DMS53 treated with DMSO at 0.1 percent for 48 hours (cell line): ENCODE results near the gene CDYL.
A peak's percentile ranks its signal among the peaks of the same experiment; 100 is the strongest.
"Not testable (repeated sequence)": the region's sequence is repeated elsewhere in the genome, so short reads cannot be mapped to it uniquely, and the experiment has no call there.

Experiments
- DNase-seq: peaks from one replicate; lab custom pipeline; 2025; ENCODE audit not compliant: unreplicated experiment; lab: John Stamatoyannopoulos, UW

Gene CDYL

DNA sequence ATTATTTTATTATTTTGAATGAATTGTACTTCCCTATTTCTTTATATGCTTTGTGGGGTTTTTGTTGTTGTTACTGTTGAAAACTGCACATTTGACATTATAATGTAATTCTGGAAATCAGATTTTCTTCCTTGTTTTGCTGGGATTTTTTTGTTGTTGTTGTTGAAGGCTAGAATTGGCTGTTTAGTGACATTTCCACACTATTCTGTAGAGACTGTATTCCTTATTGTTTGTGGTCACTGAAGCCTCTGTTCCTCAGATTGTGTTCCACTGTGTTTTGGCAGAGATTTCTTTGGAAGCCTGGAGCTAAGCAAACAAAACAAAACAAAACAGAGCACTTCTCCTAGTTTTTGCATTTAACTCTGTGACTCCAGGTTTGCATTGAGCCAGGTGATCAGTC, 52.9 kb downstream of the CDYL start:
- no peak for DNase-seq

DNA sequence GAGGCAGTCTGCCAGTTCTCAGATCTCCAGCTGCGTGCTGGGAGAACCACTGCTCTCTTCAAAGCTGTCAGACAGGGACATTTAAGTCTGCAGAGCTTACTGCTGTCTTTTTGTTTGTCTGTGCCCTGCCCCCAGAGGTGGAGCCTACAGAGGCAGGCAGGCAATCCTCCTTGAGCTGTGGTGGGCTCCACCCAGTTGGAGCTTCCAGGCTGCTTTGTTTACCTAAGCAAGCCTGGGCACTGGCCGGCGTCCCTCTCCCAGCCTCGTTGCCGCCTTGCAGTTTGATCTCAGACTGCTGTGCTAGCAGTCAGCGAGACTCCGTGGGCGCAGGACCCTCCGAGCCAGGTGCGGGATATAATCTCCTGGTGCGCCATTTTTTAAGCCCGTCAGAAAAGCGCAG, 59.3 kb downstream of the CDYL start:
- DNase-seq, result peak; percentile 24

DNA sequence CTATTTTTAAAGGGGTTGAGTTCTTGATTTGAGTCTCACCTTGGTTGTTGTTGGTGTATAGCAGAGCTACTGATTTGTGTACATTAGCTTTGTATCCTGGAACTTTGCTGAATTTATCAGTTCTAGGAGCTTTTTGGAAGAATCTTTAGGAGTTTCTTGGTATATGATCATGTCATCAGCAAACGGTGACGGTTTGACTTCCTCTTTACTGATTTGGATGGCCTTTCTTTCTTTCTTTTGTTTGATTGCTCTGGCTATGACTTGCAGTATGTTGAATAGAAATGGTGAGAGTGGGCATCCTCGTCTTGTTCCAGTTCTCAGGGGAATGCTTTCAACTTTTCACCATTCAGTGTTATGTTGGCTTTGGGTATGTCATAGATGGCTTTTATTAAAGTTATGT, 64.0 kb downstream of the CDYL start:
- DNase-seq, result no peak

DNA sequence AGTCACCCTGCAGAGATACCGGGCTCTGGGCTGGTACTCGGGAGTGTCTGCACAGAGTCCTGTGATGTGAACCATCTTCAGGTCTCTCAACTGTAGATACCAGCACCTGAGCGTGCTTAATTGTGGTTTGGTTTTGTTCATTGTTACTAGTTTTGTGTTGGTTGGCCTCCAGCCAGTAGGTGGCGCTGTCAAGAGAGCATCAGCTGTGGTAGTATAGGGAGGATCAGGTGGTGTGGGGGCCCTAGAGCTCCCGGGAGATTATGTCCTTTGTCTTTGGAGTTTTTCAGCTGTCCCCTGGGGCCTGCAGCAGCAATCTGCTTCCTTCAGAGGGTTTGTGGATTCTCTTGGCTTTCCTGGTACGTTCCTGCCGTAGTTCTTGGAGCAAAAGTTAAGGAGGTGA, 67.9 kb downstream of the CDYL start:
- DNase-seq, result no peak

DNA sequence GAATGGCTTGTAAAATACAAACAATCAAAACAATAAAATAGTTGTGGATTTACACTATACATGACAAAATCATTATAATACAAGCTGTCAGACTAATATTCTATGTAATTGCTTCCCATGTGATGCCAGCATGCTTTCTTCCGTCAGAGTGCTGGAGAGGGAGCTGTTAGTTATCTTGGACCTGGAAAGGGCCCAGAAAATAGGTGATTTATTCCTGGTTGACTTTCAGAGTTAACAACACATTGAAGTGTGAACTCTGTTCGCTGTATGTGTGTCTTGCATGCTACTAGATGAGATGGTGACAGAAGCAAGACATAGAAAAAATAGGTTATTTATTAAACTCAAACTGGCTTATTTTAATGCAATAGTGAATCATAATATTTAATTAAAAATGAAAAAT, 70.2 kb downstream of the CDYL start:
- no peak for DNase-seq

DNA sequence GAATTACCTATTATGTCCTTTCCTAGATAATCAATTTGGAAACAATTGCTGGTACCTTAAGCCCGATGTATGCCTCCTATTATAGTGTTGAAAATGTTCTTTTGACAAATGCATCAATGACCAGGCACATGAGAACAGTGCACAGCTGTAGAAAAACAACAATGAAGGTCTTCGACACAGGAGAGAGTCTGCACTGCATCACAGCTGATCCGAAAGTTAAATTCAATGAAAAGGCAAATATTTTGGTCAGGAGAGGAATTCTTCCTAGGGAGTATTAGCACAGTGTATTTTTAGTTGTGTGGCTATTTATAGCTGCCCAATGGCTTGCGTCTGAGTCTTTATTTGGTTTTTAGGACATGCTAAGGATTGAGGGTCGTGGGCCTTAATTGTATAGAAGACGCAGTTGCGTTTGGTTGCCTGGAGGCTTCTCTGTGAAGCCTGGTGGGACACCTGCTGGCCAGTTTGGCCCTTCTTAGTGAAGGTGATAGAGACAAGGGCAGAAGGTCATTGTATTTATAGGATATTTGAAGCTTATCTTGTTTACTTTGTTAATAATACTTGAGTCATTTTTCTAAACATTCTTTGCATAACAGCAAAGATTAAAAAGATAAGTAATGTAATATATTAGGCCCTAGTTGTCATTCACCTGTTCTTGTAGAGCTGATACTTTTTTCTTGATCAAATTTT, 72.3 kb downstream of the CDYL start:
- DNase-seq, result no peak

DNA sequence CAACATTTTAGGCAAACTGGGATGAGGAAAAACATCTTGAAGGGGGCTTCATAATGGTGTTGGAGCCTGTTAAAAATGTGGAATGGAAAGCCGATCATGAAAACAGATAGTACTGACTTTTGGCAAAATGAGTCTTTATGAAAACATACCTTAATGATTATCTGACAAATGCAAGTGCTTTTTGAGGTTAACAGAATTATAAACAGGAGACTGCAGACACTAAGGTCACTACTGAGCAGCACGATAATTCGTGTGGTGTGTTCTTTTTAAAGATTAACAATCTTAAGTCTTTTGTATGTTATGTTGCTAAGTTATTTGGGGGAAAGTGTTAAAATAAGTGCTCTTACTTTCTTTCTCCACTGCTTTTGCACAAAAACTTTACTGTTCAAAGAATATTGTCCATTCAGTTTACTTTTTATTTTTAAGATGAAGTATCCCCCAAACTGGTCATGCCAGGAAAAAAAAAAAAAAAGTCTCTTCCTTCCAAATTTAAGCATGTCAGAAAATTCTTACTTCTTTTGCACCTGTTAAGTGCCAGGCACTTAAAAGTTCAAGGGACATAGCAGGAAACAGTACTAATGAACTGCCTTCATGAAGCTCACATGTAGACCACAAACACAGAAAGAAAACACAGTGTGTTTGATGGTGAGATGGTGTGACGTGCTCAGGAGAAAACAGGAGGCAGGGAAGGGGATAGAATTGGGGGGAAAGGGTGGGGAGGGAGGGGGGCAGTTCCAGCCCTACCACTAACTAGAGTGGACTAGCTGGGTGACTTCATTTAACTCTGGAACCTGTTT, 73.2 kb downstream of the CDYL start:
- no peak for DNase-seq

DNA sequence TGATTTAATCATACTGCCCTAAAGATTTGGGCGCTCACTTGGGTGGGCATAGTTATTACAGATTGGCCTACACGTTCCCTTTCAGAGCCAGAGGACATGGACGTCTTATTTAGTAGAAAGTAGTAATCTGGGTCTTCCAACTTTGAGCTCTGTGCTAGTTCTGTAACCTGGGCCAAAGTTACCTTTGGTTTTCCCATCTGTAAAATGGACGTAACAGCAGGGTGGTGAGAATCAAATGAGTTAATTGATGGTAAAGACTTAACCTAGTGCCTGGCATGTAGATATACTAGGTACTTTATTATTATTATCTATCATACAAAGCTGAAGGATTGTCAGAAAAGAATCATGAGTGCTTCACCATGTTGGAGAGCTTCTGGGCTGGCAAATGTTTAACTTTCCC, 74.8 kb downstream of the CDYL start:
- no peak for DNase-seq

DNA sequence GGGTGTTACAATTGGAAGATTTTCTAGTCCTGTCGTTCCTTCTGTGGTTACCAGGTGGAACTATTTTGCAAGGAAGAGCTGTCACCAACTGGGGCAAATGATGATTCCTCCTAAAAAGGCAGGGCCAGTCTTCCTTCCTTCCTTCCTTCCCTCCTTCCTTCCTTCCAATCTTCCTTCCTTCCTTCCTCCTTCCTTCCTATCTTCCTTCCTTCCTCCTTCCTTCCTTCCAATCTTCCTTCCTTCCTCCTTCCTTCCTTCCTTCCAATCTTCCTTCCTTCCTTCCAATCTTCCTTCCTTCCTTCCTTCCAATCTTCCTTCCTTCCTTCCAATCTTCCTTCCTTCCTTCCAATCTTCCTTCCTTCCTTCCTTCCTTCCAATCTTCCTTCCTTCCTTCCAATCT, 76.0 kb downstream of the CDYL start:
- DNase-seq, result not testable (repeated sequence)

DNA sequence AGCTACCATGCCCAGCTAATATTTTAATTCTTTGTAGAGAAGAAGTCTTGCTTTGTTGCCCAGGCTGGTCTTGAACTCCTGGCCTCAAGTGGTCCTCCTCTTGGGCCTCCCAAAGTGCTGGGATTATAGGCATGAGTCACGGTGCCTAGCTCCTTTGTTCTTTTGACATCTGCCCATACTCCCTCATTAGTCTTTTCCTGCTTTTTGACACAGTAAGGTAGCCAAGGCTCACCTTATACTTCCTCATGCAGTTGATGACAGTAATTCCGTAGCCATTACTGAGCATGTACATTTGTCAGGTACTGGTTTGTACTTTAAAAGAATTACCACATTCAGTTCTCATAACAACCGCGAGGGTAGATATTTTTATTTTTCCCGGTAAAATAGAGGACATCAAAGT, 76.7 kb downstream of the CDYL start:
- no peak for DNase-seq

DNA sequence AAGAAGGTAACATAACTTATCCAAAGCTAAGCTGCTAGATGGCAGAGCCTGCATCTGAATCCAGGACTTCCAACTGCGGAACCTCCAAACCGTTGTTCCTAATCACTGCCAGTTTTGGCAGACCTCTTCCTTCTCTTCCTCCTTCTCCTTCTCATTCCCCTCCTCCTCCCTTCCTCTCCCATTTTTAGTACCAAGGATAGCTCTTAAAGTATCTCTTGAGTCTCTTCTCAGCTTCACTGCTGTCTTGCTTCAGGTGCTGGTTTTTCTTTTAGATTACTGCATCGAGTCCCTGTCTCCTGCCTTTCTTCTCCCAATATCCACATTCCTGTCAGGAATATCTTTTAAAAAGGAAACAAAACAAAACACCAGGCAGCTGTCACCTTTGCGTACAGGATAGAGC, 77.1 kb downstream of the CDYL start:
- no peak for DNase-seq

DNA sequence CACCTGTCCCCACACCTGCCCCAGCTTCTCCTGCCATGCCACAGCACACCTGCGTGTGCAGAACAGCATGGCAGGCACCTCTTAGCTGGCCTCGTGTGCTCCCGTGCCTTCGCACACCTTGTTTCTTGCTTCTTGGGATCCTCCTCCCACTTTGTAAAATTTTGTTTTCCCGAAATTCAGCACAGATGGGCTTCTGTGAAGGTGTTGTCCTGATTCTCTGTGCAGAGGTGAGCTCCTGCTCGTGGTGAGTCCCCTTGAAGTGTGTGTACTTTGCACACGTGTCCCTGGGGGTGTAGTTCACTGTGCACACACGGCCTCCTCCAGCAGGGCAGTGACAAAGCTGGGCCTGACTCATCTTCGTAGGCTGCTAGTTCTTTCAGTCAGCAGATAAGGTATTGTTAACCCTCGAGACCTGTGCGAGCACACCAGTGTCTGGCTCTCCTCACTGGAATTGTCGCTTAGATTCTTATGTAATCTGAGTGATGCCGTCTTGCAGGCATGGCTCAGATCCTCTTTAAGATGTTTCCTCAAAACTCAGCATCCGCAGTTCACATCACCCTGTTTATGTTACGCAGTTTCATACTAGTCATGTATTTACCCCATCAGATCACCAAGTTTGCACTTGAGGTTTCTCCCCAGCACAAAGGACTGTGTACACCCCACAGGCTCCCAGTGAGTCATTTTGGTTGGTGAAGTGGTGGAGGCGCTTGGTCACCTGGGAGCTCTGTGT, 77.7 kb downstream of the CDYL start:
- peak; percentile 33 for DNase-seq

DNA sequence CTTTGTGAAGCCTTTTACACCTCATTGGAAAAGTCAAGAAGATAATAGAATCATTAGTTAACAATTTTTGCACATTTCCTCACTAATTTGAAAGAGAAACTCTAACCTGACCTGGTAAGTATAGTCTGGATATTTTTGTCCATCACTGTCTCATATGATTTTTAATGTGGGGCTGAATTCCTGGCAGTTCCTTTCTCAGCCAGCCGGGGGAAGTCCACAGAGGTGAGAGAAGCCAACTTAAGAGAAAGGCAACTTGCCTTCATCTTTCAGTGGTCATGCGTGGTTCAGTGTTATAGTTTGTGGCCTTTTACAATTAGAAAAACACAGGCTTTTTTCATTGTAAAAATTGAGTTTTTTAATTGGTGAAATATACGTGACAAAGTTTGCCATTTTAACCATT, 80.6 kb downstream of the CDYL start:
- no peak for DNase-seq

DNA sequence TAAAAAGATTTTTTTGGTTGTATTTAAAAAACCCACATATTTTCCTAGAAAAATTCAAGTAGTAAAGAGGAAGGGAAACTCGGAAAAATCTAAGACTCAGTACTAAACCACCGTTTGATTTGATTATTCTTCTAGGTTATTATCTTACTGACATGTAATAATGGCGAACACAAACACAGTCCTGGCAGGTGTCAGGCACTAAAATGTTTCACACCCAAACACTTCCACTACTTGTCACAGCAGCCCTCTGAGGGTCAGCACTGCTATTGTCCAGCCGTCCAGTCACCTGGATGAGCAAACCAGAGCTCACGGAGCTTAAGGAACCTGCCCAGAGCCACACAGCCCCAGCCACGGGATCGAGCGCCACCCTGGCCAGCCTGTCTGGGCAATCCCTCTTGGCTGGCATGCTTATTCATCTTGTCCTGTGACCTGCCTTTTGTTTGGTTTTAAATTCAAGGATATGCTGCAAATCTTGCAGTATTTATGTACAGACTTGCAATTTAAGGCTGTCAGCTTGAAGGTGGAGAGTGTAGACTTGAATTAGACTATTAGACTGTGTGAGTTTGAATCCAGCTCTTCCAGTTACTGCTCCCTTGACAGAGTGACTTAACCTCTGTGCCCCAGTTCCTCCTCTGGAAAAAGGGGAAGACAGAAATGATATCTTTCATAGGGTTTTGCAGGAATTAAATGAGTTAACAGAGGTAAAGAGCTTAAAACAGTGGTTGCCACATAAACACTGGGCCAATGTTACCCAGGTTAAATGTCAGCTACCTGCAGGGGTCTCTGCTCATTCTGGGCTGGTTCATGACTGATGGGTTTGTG, 82.2 kb downstream of the CDYL start:
- no peak for DNase-seq

DNA sequence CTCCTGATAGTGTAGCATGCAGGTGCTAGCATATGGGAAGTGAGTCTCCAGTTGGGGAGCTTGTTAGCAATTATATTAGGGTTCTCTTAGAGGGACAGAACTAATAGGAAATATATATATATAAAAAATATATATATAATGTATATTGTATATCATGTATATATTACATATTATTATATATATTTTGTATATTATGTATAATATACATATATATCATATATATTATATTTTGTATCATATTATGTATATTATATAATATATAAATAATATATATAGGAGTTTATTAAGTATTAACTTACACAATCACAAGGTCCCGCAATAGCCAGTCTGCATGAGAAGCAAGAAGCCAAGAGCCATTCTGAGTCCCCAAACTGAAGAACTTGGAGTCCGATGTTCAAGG, 84.2 kb downstream of the CDYL start:
- no peak for DNase-seq

DNA sequence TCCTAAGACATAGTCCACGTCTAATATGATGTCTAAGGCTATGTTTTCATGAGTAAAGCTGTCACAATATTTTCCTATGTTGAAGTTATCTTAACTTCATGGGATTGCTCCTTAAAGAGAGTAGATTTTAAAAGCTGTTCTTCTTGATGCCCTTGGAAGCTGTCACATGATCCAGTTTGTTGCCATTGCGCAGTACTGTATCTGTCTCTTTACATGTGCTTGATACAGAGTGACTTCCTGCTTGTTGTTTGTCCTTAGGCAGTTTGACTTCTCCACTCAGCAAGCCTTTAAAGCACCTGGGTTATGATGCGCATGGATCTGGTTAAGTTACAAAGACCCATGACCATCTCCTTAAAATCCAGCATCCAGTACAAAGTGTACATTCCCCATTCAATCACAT, 85.4 kb downstream of the CDYL start:
- no peak for DNase-seq

DNA sequence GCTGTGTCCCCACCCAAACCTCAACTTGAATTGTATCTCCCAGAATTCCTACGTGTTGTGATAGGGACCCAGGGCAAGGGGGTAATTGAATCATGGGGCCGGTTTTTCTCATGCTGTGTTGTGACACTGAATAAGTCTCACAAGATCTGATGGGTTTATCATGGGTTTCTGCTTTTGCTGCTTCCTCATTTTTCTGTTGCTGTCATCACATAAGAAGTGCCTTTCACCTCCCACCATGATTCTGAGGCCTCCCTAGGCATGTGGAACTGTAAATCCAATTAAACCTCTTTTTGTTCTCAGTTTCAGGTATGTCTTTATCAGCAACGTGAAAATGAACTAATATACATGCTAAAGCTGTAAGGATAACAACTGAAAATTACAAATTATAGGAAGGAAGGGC, 88.3 kb downstream of the CDYL start:
- DNase-seq, result no peak

DNA sequence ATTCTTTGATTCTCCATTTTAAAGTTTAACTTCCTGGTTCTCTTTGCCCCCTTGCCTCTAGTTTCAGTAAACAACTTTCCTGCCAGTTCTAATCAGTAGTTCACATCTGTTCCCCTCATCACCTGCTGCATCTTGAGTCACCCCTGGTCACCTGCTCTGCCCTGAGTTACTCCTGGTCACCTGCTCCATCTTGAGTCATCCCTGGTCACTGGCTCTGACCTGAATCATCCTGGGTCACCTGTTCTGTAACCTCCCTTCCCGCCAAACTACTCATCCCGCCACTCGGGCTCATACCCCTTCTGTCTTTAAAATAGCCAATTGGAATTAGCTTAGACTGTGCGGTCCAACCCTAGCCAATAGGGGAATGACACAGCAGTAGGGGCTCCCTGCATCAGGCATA, 88.8 kb downstream of the CDYL start:
- DNase-seq, result peak; percentile 80

DNA sequence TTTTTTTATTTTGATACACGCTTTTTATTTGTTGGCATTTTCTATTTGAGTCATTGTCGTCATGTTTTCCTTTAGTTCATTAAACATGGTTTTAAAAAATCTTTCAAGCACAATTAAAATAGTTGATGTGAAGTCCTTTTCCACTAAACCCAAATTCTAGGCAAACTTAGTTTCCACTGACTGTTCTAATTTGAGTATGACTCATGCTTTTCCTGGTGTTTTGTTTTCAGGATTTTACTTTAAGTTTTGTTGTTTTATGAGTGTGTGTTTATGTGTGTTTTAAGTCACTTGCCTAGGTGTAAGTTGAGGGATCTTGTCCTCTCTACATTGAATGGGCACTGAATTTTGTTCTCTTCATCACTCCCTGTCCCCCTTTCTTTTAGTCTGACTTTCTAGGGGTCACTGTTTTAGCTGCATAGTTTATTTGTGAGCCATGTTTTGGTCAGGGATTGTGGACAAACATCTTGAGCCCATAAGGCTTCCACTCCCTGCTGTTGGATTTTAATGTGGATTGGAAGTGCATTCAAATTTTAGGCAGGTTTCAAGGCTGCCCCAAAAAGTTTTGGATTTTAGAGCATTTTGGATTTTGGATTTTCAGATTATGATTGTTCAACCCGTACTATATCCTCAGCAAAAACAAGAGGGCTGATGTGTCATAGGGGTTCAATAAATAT, 94.8 kb downstream of the CDYL start:
- no peak for DNase-seq

DNA sequence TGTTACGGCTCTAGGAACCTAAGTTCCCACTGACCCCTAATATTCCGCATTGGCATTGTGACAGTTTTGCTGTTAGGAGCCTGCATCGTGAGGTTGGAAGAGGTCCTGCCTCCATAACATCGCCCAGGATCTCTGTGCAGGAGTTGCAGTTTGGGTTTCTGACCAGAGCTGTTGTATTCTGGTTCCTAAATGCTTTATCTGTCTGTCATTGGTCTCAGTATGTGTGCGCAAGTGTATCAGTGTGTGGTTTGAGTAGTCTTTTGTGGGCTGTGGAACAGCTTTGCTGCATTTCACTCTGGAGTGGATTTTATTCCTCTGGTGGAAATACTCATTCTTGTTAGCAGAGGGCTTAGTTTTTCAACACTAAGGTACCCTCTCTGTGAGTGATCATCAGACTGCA, 95.6 kb downstream of the CDYL start:
- DNase-seq, result no peak

DNA sequence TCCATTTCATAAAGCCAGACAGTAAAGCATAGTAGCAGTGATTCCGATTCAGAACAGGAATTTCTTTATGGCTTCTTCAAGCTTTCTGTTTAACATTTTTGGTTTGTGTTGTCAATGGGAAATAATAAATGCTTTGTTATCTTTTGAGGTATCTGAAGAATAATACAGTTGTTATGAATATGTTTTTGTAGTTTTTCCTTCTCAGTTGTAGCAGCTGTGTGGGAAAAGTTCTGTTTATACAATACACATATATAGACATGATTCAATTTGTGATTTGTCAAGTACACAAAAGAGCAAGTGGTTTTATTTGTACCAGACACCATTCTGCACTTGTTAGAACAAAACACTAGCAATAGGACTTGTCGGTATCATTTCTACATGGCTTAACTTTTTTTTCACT, 96.6 kb downstream of the CDYL start:
- DNase-seq, result no peak
